CD14-positive monocyte (primary cell): ENCODE data around the gene MAP1LC3A. TPM values are rescaled to one million over a fixed set of nuclear protein-coding genes. Genes with fewer than 3 reads are reported as not detected.

Source experiments
- DNase-seq, 3 donors: peaks; one replicate each; pipeline ENCODE4 v3.0.0-alpha.2; 2011 to 2022
- H2AFZ ChIP-seq: 2 replicates; pipeline ENCODE4 v1.6.0; 2012; ENCODE audit warnings: mild to moderate bottlenecking, low read depth, low read length, inconsistent platforms; ENCODE audit not compliant: insufficient read depth, poor library complexity, severe bottlenecking
- H3K27ac ChIP-seq, 2 donors: 1 replicate in 1 of 2; 2 replicates in 1 of 2; pipeline ENCODE4 v1.5.1; 2012 to 2013; ENCODE audit warnings: low read length in 2 of 2, control low read depth in 1 of 2, inconsistent platforms in 1 of 2, low read depth in 1 of 2, mild to moderate bottlenecking in 1 of 2
- H3K27me3 ChIP-seq, 2 donors: one replicate each; pipeline versions ENCODE4 v1.6.0 to v1.6.1; 2011 to 2013; ENCODE audit warnings: low read length in 2 of 2; ENCODE audit not compliant: control insufficient read depth in 2 of 2, insufficient read depth in 2 of 2
- H3K36me3 ChIP-seq, 2 donors: replicated peaks in 1 of 2; 1 replicate in 1 of 2; 2 replicates in 1 of 2; pipeline versions ENCODE4 v1.5.1 to v1.6.1; 2012 to 2013; ENCODE audit warnings: low read length in 2 of 2, control low read depth in 1 of 2, inconsistent platforms in 1 of 2, mild to moderate bottlenecking in 1 of 2; ENCODE audit not compliant: insufficient read depth in 2 of 2, control insufficient read depth in 1 of 2
- H3K4me1 ChIP-seq, 2 donors: 1 replicate in 1 of 2; 2 replicates in 1 of 2; pipeline versions ENCODE4 v1.5.1 to v1.6.1; 2012 to 2013; ENCODE audit warnings: low read length in 2 of 2, control low read depth in 1 of 2, inconsistent platforms in 1 of 2, mild to moderate bottlenecking in 1 of 2, moderate library complexity in 1 of 2; ENCODE audit not compliant: insufficient read depth in 2 of 2, control insufficient read depth in 1 of 2
- H3K4me2 ChIP-seq: replicated peaks from 2 replicates; pipeline ENCODE3; 2012; ENCODE audit warnings: low read length, moderate library complexity, mild to moderate bottlenecking; ENCODE audit not compliant: poor library complexity, severe bottlenecking; ENCODE audit errors: extremely low read depth
- H3K4me3 ChIP-seq, 3 experiments: fragments of 200-600 bp in 1 of 3; sonication (generic) in 1 of 3; replicated peaks in 1 of 3; 1 replicate in 2 of 3; 2 replicates in 1 of 3; pipeline ENCODE4 v1.5.1; 2011 to 2013; ENCODE audit warnings: low read length in 3 of 3, mild to moderate bottlenecking in 3 of 3, control low read depth in 2 of 3, low read depth in 2 of 3, inconsistent platforms in 1 of 3, moderate library complexity in 1 of 3
- H3K79me2 ChIP-seq: 2 replicates; pipeline ENCODE4 v1.6.0; 2012; ENCODE audit warnings: mild to moderate bottlenecking, control low read depth, inconsistent platforms, low read length, moderate library complexity; ENCODE audit not compliant: insufficient read depth
- H3K9ac ChIP-seq: 2 replicates; pipeline ENCODE4 v1.6.0; 2017; ENCODE audit warnings: low read length, mild to moderate bottlenecking; ENCODE audit not compliant: insufficient read depth, poor library complexity, severe bottlenecking
- H3K9me3 ChIP-seq, 2 donors: replicated peaks in 1 of 2; 1 replicate in 1 of 2; 2 replicates in 1 of 2; pipeline versions ENCODE4 v1.5.1 to v1.6.1; 2012 to 2013; ENCODE audit warnings: low read length in 2 of 2, control low read depth in 1 of 2; ENCODE audit not compliant: control insufficient read depth in 1 of 2, insufficient read depth in 1 of 2
- H4K20me1 ChIP-seq: 2 replicates; pipeline ENCODE4 v1.6.0; 2012; ENCODE audit warnings: mild to moderate bottlenecking, low read length, control low read depth, moderate library complexity; ENCODE audit not compliant: insufficient read depth
- H3K27ac Mint-ChIP-seq, 7 donors: one replicate each; pipeline ENCODE4 v1.8.0; 2020; ENCODE audit warnings: mild to moderate bottlenecking in 7 of 7, mixed read lengths in 7 of 7, moderate library complexity in 6 of 7, inconsistent platforms in 2 of 7
- H3K27me3 Mint-ChIP-seq, 3 donors: one replicate each; pipeline ENCODE4 v1.8.0; 2021 to 2022; ENCODE audit warnings: low read depth in 3 of 3, mild to moderate bottlenecking in 3 of 3, mixed read lengths in 3 of 3, moderate library complexity in 3 of 3, inconsistent platforms in 1 of 3
- H3K36me3 Mint-ChIP-seq, 2 donors: one replicate each; pipeline ENCODE4 v1.8.0; 2020; ENCODE audit warnings: mixed read lengths in 2 of 2, inconsistent platforms in 1 of 2, mild to moderate bottlenecking in 1 of 2
- H3K4me1 Mint-ChIP-seq: one replicate; pipeline ENCODE4 v1.8.0; 2020; ENCODE audit warnings: mild to moderate bottlenecking, mixed read lengths
- H3K4me3 Mint-ChIP-seq, 2 donors: one replicate each; pipeline ENCODE4 v1.8.0; 2020; ENCODE audit warnings: mild to moderate bottlenecking in 2 of 2, mixed read lengths in 2 of 2, moderate library complexity in 1 of 2
- H3K9me3 Mint-ChIP-seq, 7 donors: one replicate each; pipeline ENCODE4 v1.8.0; 2020 to 2022; ENCODE audit warnings: mixed read lengths in 7 of 7, mild to moderate bottlenecking in 6 of 7, moderate library complexity in 6 of 7, inconsistent platforms in 2 of 7
- WGBS: methylation state at CpG from one replicate; pipeline ENCODE4 v1.1.5; 2013; ENCODE audit warnings: missing lambda C conversion rate; ENCODE audit not compliant: insufficient coverage; 5-methylcytosine and 5-hydroxymethylcytosine counted together
- intact Hi-C, 2 donors: fragments of 100-400 bp; cut with micrococcal nuclease; formaldehyde crosslinking; loops; one replicate each; pipeline versions ENCODE4 v1.15.0 to v1.15.1; 2023
- polyA plus RNA-seq, 3 donors: library from polyadenylated mRNA; depleted of rRNA in 1 of 3; unstranded in 2 of 3; stranded (reverse) in 1 of 3; fragments of 300-500 nt in 2 of 3; fragments of >200 nt in 1 of 3; fragmentation: Illumina TruSeq in 2 of 3; gene quantifications; 1 replicate in 2 of 3; 2 replicates in 1 of 3; pipeline ENCODE4 v1.2.3, GENCODE V29; 2012 to 2021
- TF ChIP-seq, protein P1 (sequence below): fragments of 200-600 bp; IDR thresholded peaks from one replicate; pipeline ENCODE4 v1.8.0; 2022; ENCODE audit warnings: antibody characterized with exemption, mild to moderate bottlenecking

The MAP1LC3A gene
- polyA plus RNA-seq, 3 donors: 2.5 to 7.7 (median 2.6) TPM

DNA sequence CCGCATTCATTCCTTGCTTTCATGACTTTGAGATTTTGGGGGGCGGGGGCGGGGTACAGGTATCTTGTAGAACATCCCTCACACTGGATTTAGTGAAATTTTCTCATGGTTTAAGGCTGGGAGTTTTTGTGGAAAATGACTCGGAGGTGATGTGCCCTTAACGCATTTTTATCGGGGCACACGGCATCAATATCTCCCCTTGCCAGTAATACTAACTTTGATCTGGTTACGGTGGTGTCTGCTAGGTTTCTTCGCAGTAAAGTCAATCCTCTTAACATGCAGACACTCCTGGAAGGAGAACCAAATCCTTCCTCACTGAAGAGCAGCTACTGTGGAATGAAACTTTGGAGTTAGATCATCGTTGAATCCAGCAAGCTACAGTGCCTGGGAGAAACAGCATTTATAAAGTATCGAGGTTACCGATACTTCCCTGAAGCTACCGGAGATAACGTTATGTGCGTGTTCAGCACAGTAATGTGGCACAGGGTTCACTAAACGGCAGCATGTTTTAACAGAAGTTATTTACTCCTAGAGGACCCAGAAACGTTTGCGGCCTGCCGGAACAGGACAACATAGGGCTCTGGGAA, 43.5 kb upstream of the MAP1LC3A start:
- WGBS: 9% methylated on average over 10 of the region's 19 CpGs
- peak overlapping the region in 5 of 7 donors; percentile 91 to 98 (median 97) for H3K27ac Mint-ChIP-seq
- TF ChIP-seq, protein P1, sequence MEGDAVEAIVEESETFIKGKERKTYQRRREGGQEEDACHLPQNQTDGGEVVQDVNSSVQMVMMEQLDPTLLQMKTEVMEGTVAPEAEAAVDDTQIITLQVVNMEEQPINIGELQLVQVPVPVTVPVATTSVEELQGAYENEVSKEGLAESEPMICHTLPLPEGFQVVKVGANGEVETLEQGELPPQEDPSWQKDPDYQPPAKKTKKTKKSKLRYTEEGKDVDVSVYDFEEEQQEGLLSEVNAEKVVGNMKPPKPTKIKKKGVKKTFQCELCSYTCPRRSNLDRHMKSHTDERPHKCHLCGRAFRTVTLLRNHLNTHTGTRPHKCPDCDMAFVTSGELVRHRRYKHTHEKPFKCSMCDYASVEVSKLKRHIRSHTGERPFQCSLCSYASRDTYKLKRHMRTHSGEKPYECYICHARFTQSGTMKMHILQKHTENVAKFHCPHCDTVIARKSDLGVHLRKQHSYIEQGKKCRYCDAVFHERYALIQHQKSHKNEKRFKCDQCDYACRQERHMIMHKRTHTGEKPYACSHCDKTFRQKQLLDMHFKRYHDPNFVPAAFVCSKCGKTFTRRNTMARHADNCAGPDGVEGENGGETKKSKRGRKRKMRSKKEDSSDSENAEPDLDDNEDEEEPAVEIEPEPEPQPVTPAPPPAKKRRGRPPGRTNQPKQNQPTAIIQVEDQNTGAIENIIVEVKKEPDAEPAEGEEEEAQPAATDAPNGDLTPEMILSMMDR: no peak

DNA sequence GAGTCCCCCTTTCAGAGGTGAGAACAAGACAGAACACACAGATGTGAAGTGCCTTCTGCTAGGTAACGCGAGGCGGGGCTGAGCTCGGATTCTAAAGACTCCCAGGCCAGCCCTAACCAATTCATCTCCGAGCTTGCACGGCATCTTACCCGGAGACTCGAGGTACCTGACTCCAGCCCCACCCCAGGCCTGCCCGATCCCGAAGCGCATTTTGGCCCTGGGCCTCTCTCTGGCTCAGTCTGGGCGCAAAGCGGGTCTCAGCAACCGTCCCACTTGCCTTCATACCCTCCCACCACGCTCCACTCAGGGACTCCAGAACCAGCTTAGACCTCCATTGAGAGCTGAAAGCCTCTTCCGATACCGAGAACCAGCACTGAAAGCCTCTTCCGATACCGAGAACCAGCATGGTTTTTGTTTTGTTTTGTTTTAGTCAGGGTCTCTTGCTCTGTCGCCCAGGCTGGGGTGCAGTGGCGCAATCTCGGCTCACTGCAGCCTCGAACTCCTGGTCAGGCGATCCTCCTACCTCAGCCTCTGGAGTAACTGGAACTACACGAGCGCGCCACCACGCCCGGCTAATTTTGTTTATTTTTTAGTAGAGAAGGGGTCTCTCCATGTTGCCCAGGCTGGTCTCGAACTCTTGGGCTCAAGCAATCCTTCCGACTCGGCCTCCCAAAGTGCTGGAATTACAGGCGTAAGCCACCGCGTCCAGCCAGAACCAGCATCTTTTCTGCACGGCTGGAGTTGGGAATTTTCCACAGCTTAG, 42.9 kb upstream of the MAP1LC3A start:
- no peaks in the 10 kb centered on the region for H3K9me3 ChIP-seq
- peaks cover 47% of the 10 kb centered on the region for H3K79me2 ChIP-seq
- H3K4me3 ChIP-seq: peak overlapping the region; percentile 84 to 98 (median 93)
- H3K27me3 ChIP-seq: no peaks in the 10 kb centered on the region
- peaks cover 27% of the 10 kb centered on the region for H3K4me1 Mint-ChIP-seq
- TF ChIP-seq, protein P1: no peak
- H2AFZ ChIP-seq: peak overlapping the region; percentile 99
- H3K9ac ChIP-seq: peak overlapping the region; percentile 90
- peaks cover 12 to 21% of the 10 kb centered on the region in 2 donors for H3K4me1 ChIP-seq
- peaks cover 5 to 33% of the 10 kb centered on the region in 2 donors for H3K36me3 ChIP-seq
- peaks cover 0 to 5% (median 0%) of the 10 kb centered on the region in 7 donors for H3K9me3 Mint-ChIP-seq
- H3K27me3 Mint-ChIP-seq: peaks cover 0 to 2% (median 2%) of the 10 kb centered on the region in 3 donors
- peak overlapping the region; percentile 59 to 85 for H3K27ac ChIP-seq
- peak overlapping the region; percentile 89 to 98 (median 97) for H3K27ac Mint-ChIP-seq
- H3K4me2 ChIP-seq: peak overlapping the region; percentile 98
- peaks cover 21% of the 10 kb centered on the region for H4K20me1 ChIP-seq
- DNase-seq: peak in 1 of 3 donors; percentile 12
- peak overlapping the region; percentile 97 to 99 for H3K4me3 Mint-ChIP-seq
- peaks cover 15 to 24% of the 10 kb centered on the region in 2 donors for H3K36me3 Mint-ChIP-seq
- intact Hi-C loops: no loop called here
- 2% methylated on average over 31 of the region's 36 CpGs for WGBS

More for the DNA sequence above, 43.5 kb upstream of the MAP1LC3A start:
- H3K79me2 ChIP-seq: peaks cover 40% of the 10 kb centered on the region
- peak overlapping the region; percentile 98 for H3K4me2 ChIP-seq
- peak overlapping the region in 1 of 2 donors; percentile 85 for H3K27ac ChIP-seq
- H2AFZ ChIP-seq: peak overlapping the region; percentile 99
- peak in 1 of 3 donors; percentile 5 for DNase-seq
- peaks cover 27% of the 10 kb centered on the region for H3K4me1 Mint-ChIP-seq
- peaks cover 12 to 21% of the 10 kb centered on the region in 2 donors for H3K4me1 ChIP-seq
- peak overlapping the region; percentile 90 for H3K9ac ChIP-seq
- no peaks in the 10 kb centered on the region for H3K9me3 ChIP-seq
- peaks cover 11 to 34% of the 10 kb centered on the region in 2 donors for H3K36me3 ChIP-seq
- peaks cover 0 to 5% (median 0%) of the 10 kb centered on the region in 7 donors for H3K9me3 Mint-ChIP-seq
- peaks cover 0 to 2% (median 2%) of the 10 kb centered on the region in 3 donors for H3K27me3 Mint-ChIP-seq
- peak overlapping the region; percentile 84 to 98 (median 93) for H3K4me3 ChIP-seq
- no peaks in the 10 kb centered on the region for H3K27me3 ChIP-seq
- H3K4me3 Mint-ChIP-seq: peak overlapping the region; percentile 97 to 99
- intact Hi-C loops: no loop called here
- H4K20me1 ChIP-seq: peaks cover 16% of the 10 kb centered on the region
- H3K36me3 Mint-ChIP-seq: peaks cover 18 to 21% of the 10 kb centered on the region in 2 donors
